Immature natural killer cell (primary cell): Measurements from ENCODE around the gene UBE2L3. TPM values are rescaled to one million over a fixed set of nuclear protein-coding genes. Genes with fewer than 3 reads are reported as not detected.
"Not testable (repeated sequence)": the region's sequence is repeated elsewhere in the genome, so short reads cannot be mapped to it uniquely, and the experiment has no call there.

Source experiments
- DNase-seq, 3 donors: peaks; one replicate each; pipeline ENCODE4 v3.0.0; 2022; ENCODE audit warnings: mixed read lengths in 1 of 3
- H3K27ac Mint-ChIP-seq, 6 donors: one replicate each; pipeline ENCODE4 v1.8.0; 2020; ENCODE audit warnings: mixed read lengths in 6 of 6, mild to moderate bottlenecking in 5 of 6, inconsistent platforms in 4 of 6, moderate library complexity in 3 of 6
- H3K27me3 Mint-ChIP-seq, 3 donors: one replicate each; pipeline ENCODE4 v1.8.0; 2020 to 2021; ENCODE audit warnings: low read depth in 3 of 3, mild to moderate bottlenecking in 3 of 3, mixed read lengths in 3 of 3, moderate library complexity in 3 of 3, inconsistent platforms in 1 of 3
- H3K36me3 Mint-ChIP-seq, 3 donors: one replicate each; pipeline ENCODE4 v1.8.0; 2020; ENCODE audit warnings: mixed read lengths in 3 of 3, inconsistent platforms in 2 of 3, mild to moderate bottlenecking in 2 of 3
- H3K4me1 Mint-ChIP-seq, 2 donors: one replicate each; pipeline ENCODE4 v1.8.0; 2020; ENCODE audit warnings: inconsistent platforms in 2 of 2, mild to moderate bottlenecking in 2 of 2, mixed read lengths in 2 of 2, moderate library complexity in 1 of 2
- H3K4me3 Mint-ChIP-seq, 5 donors: one replicate each; pipeline ENCODE4 v1.8.0; 2020; ENCODE audit warnings: mild to moderate bottlenecking in 5 of 5, mixed read lengths in 5 of 5, inconsistent platforms in 3 of 5, moderate library complexity in 3 of 5
- H3K9me3 Mint-ChIP-seq, 6 donors: one replicate each; pipeline ENCODE4 v1.8.0; 2020; ENCODE audit warnings: mild to moderate bottlenecking in 6 of 6, mixed read lengths in 6 of 6, inconsistent platforms in 4 of 6, moderate library complexity in 3 of 6
- polyA plus RNA-seq, 3 donors: library from polyadenylated mRNA; unstranded; fragments of 300-500 nt; fragmentation: Illumina TruSeq; gene quantifications; one replicate each; pipeline ENCODE4 v1.2.3, GENCODE V29; 2021

UBE2L3 gene
- polyA plus RNA-seq, 3 donors from 2014 or later: 110 to 133 (median 115) TPM

GRCh38 chr22:21632237-21632895, 64.9 kb downstream of the UBE2L3 start, which contains the start of gene CCDC116:
TSS of gene CCDC116 (plus strand) at chr22:21632760. CDS start at chr22:21633182, 422 bp downstream.
- Mint-ChIP-seq H3K9me3 (peaks cover 0 to 2% (median 0%) of the 10 kb centered on the region in 6 donors), H3K4me1 (peaks cover 16 to 19% of the 10 kb centered on the region in 2 donors), H3K36me3 (no peaks in the 10 kb centered on the region), H3K27ac (no peak within 1 kb of the TSS), H3K4me3 (no peak within 1 kb of the TSS), H3K27me3 (peaks cover 0 to 7% (median 2%) of the 10 kb centered on the region in 3 donors)
- peak; percentile 48 to 62 (median 56) for DNase-seq

GRCh38 chr22:21632931-21633330, 65.4 kb downstream of the UBE2L3 start:
- Mint-ChIP-seq H3K9me3 (peaks cover 0 to 2% (median 0%) of the 10 kb centered on the region in 6 donors), H3K36me3 (no peaks in the 10 kb centered on the region), H3K27ac (no peak overlapping the region), H3K4me1 (peaks cover 12 to 14% of the 10 kb centered on the region in 2 donors), H3K27me3 (peaks cover 0 to 7% (median 2%) of the 10 kb centered on the region in 3 donors), H3K4me3 (no peak overlapping the region)
- no peak for DNase-seq

GRCh38 chr22:21633481-21633880, 66.0 kb downstream of the UBE2L3 start:
- H3K27ac Mint-ChIP-seq: no peak overlapping the region
- no peak overlapping the region for H3K4me3 Mint-ChIP-seq
- H3K36me3 Mint-ChIP-seq: no peaks in the 10 kb centered on the region
- peaks cover 0 to 7% (median 0%) of the 10 kb centered on the region in 3 donors for H3K27me3 Mint-ChIP-seq
- peaks cover 0 to 2% (median 0%) of the 10 kb centered on the region in 6 donors for H3K9me3 Mint-ChIP-seq
- DNase-seq: no peak
- peaks cover 7 to 8% of the 10 kb centered on the region in 2 donors for H3K4me1 Mint-ChIP-seq

- Mint-ChIP-seq H3K36me3 (no peaks in the 10 kb centered on the region), H3K9me3 (peaks cover 0 to 2% (median 0%) of the 10 kb centered on the region in 6 donors), H3K27me3 (peaks cover 0 to 7% (median 0%) of the 10 kb centered on the region in 3 donors), H3K4me3 (no peak overlapping the region), H3K27ac (no peak overlapping the region), H3K4me1 (peaks cover 7 to 8% of the 10 kb centered on the region in 2 donors)
- DNase-seq: no peak
These were observed 66.6 kb downstream of the UBE2L3 start for GRCh38 chr22:21634081-21634480.

- H3K27me3 Mint-ChIP-seq: peaks cover 0 to 4% (median 0%) of the 10 kb centered on the region in 3 donors
- H3K9me3 Mint-ChIP-seq: peaks cover 0 to 2% (median 0%) of the 10 kb centered on the region in 6 donors
- H3K4me1 Mint-ChIP-seq: peaks cover 4 to 8% of the 10 kb centered on the region in 2 donors
- no peak overlapping the region for H3K27ac Mint-ChIP-seq
- H3K36me3 Mint-ChIP-seq: no peaks in the 10 kb centered on the region
- no peak overlapping the region for H3K4me3 Mint-ChIP-seq
- no peak for DNase-seq
These were observed 67.3 kb downstream of the UBE2L3 start for GRCh38 chr22:21634844-21635243.

GRCh38 chr22:21635771-21636510, 68.4 kb downstream of the UBE2L3 start:
- no peak overlapping the region for H3K4me3 Mint-ChIP-seq

GRCh38 chr22:21636629-21637218, 69.2 kb downstream of the UBE2L3 start:
- peaks cover 0 to 6% (median 0%) of the 10 kb centered on the region in 3 donors for H3K27me3 Mint-ChIP-seq
- H3K36me3 Mint-ChIP-seq: no peaks in the 10 kb centered on the region
- DNase-seq: no peak
- H3K4me3 Mint-ChIP-seq: no peak overlapping the region
- peaks cover 8 to 12% of the 10 kb centered on the region in 2 donors for H3K4me1 Mint-ChIP-seq
- no peak overlapping the region for H3K27ac Mint-ChIP-seq
- peaks cover 0 to 2% (median 0%) of the 10 kb centered on the region in 6 donors for H3K9me3 Mint-ChIP-seq

More at GRCh38 chr22:21635771-21636510, 68.4 kb downstream of the UBE2L3 start:
- H3K36me3 Mint-ChIP-seq: no peaks in the 10 kb centered on the region
- peaks cover 0 to 4% (median 0%) of the 10 kb centered on the region in 3 donors for H3K27me3 Mint-ChIP-seq
- H3K4me1 Mint-ChIP-seq: peaks cover under 1 to 6% of the 10 kb centered on the region in 2 donors
- no peak for DNase-seq
- H3K9me3 Mint-ChIP-seq: peaks cover 0 to 2% (median 0%) of the 10 kb centered on the region in 6 donors
- no peak overlapping the region for H3K27ac Mint-ChIP-seq

GRCh38 chr22:21637450-21637849, 69.9 kb downstream of the UBE2L3 start:
- H3K4me1 Mint-ChIP-seq: peaks cover 12 to 16% of the 10 kb centered on the region in 2 donors
- H3K9me3 Mint-ChIP-seq, H3K36me3 Mint-ChIP-seq, H3K4me3 Mint-ChIP-seq, H3K27me3 Mint-ChIP-seq, H3K27ac Mint-ChIP-seq, DNase-seq: not testable (repeated sequence)

GRCh38 chr22:21639359-21639758, 71.8 kb downstream of the UBE2L3 start:
- Mint-ChIP-seq H3K27me3 (peaks cover 0 to 6% (median 6%) of the 10 kb centered on the region in 3 donors), H3K27ac (no peak overlapping the region), H3K4me3 (no peak overlapping the region)

GRCh38 chr22:21640810-21641209, 73.3 kb downstream of the UBE2L3 start:
- Mint-ChIP-seq H3K9me3 (no peaks in the 10 kb centered on the region), H3K36me3 (peaks cover 0 to 8% (median 6%) of the 10 kb centered on the region in 3 donors), H3K4me3 (peak overlapping the region in 4 of 5 donors; percentile 79 to 96 (median 91))

More at GRCh38 chr22:21639359-21639758, 71.8 kb downstream of the UBE2L3 start:
- no peaks in the 10 kb centered on the region for H3K9me3 Mint-ChIP-seq
- peaks cover 0 to 8% (median 6%) of the 10 kb centered on the region in 3 donors for H3K36me3 Mint-ChIP-seq
- no peak for DNase-seq
- H3K4me1 Mint-ChIP-seq: peaks cover 23 to 29% of the 10 kb centered on the region in 2 donors

GRCh38 chr22:21641417-21641788, 73.9 kb downstream of the UBE2L3 start:
- peak overlapping the region; percentile 79 to 96 (median 87) for H3K4me3 Mint-ChIP-seq
- H3K27ac Mint-ChIP-seq: peak overlapping the region; percentile 86 to 96 (median 92)
- H3K36me3 Mint-ChIP-seq: peaks cover 0 to 10% (median 7%) of the 10 kb centered on the region in 3 donors
- H3K9me3 Mint-ChIP-seq: no peaks in the 10 kb centered on the region
- no peak for DNase-seq
- peaks cover 24 to 32% of the 10 kb centered on the region in 2 donors for H3K4me1 Mint-ChIP-seq
- H3K27me3 Mint-ChIP-seq: peaks cover 0 to 8% (median 6%) of the 10 kb centered on the region in 3 donors

More at GRCh38 chr22:21640810-21641209, 73.3 kb downstream of the UBE2L3 start:
- Mint-ChIP-seq H3K4me1 (peaks cover 23 to 29% of the 10 kb centered on the region in 2 donors), H3K27me3 (peaks cover 0 to 7% (median 6%) of the 10 kb centered on the region in 3 donors), H3K27ac (peak overlapping the region in 4 of 6 donors; percentile 86 to 96 (median 92))
- no peak for DNase-seq

- Mint-ChIP-seq H3K27me3 (peaks cover 2 to 10% (median 6%) of the 10 kb centered on the region in 3 donors), H3K9me3 (no peaks in the 10 kb centered on the region), H3K36me3 (peaks cover 6 to 16% (median 12%) of the 10 kb centered on the region in 3 donors), H3K27ac (peak within 1 kb of the TSS; percentile 86 to 96 (median 92)), H3K4me3 (peak within 1 kb of the TSS; percentile 79 to 96 (median 87)), H3K4me1 (peaks cover 29 to 37% of the 10 kb centered on the region in 2 donors)
- peak; percentile 98 to 99 (median 99) for DNase-seq
These were observed 74.5 kb downstream of the UBE2L3 start, which contains the start of gene SDF2L1 for GRCh38 chr22:21641789-21642583. TSS of gene SDF2L1 (plus strand) at chr22:21642302. CDS start at chr22:21642337, 35 bp downstream.
